Natural killer cell (primary cell): Measurements from ENCODE around the gene SLC38A3. TPM values are rescaled to one million over a fixed set of nuclear protein-coding genes. Genes with fewer than 3 reads are reported as not detected.

ENCODE experiments used
- ATAC-seq, 3 donors: fragments of 150-1000 bp in 2 of 3; fragments of 200-7000 bp in 1 of 3; cut with Tn5 transposase; 1 replicate in 1 of 3; 2 replicates in 2 of 3; pipeline ENCODE4 v1.10.0; 2021; ENCODE audit warnings: mild to moderate bottlenecking in 2 of 3, moderate library complexity in 2 of 3
- DNase-seq, 2 donors: peaks; one replicate each; pipeline versions ENCODE4 v3.0.0 to v3.0.0-alpha.2; 2013 to 2021; ENCODE audit warnings: mixed read lengths in 1 of 2
- H3K27ac ChIP-seq: one replicate; pipeline ENCODE4 v1.5.1; 2013; ENCODE audit warnings: mild to moderate bottlenecking, low read length
- H3K27me3 ChIP-seq: one replicate; pipeline ENCODE4 v1.6.1; 2013; ENCODE audit warnings: low read length; ENCODE audit not compliant: control insufficient read depth, insufficient read depth
- H3K36me3 ChIP-seq: one replicate; pipeline ENCODE4 v1.6.1; 2013; ENCODE audit warnings: low read length; ENCODE audit not compliant: control insufficient read depth, insufficient read depth
- H3K4me1 ChIP-seq: one replicate; pipeline ENCODE4 v1.6.1; 2013; ENCODE audit warnings: low read length; ENCODE audit not compliant: control insufficient read depth, insufficient read depth
- H3K4me3 ChIP-seq: one replicate; pipeline ENCODE4 v1.5.1; 2013; ENCODE audit warnings: low read length
- H3K9me3 ChIP-seq: one replicate; pipeline ENCODE4 v1.6.1; 2013; ENCODE audit warnings: low read length; ENCODE audit not compliant: control insufficient read depth, insufficient read depth
- H3K27ac Mint-ChIP-seq, 2 donors: one replicate each; pipeline ENCODE4 v1.8.0; 2022; ENCODE audit warnings: mild to moderate bottlenecking in 2 of 2, mixed read lengths in 2 of 2, moderate library complexity in 1 of 2
- H3K27me3 Mint-ChIP-seq, 2 donors: one replicate each; pipeline ENCODE4 v1.8.0; 2022; ENCODE audit warnings: low read depth in 2 of 2, mixed read lengths in 2 of 2
- H3K36me3 Mint-ChIP-seq: one replicate; pipeline ENCODE4 v1.8.0; 2022; ENCODE audit warnings: mixed read lengths
- H3K4me1 Mint-ChIP-seq, 2 donors: one replicate each; pipeline ENCODE4 v1.8.0; 2022; ENCODE audit warnings: mixed read lengths in 2 of 2
- H3K4me3 Mint-ChIP-seq: one replicate; pipeline ENCODE4 v1.8.0; 2022; ENCODE audit warnings: mild to moderate bottlenecking, moderate library complexity, mixed read lengths
- H3K9me3 Mint-ChIP-seq, 2 donors: one replicate each; pipeline ENCODE4 v1.8.0; 2022; ENCODE audit warnings: mixed read lengths in 2 of 2
- WGBS: methylation state at CpG from one replicate; pipeline ENCODE4 v1.1.7; 2013; ENCODE audit warnings: missing lambda C conversion rate; ENCODE audit not compliant: insufficient coverage; 5-methylcytosine and 5-hydroxymethylcytosine counted together
- intact Hi-C: fragments of 100-400 bp; cut with micrococcal nuclease; formaldehyde crosslinking; loops from one replicate; pipeline ENCODE4 v1.14.2; 2022
- total RNA-seq, 4 donors: library from RNA; stranded (reverse); fragments of 120-200 nt in 1 of 4; gene quantifications; one replicate each; pipeline versions ENCODE4 v1.2.3 to v1.2.4, GENCODE V29; 2013 to 2022
- TF ChIP-seq, protein P1 (sequence below): fragments of 200-600 bp; IDR thresholded peaks from one replicate; pipeline ENCODE4 v1.8.0; 2022; ENCODE audit warnings: antibody characterized with exemption

The SLC38A3 gene
- total RNA-seq, 3 donors from 2014 or later (not counting 1 experiment from before 2014, with no cell fraction given) = 0.82 TPM; not detected in 2

GRCh38 chr3:50181985-50182384, 23.1 kb upstream of the SLC38A3 start:
- ATAC-seq = no peak
- WGBS = 90% methylated on average over 5 of the region's 5 CpGs
- Mint-ChIP-seq H3K27ac (no peak overlapping the region), H3K4me1 (no peaks in the 10 kb centered on the region), H3K27me3 (no peaks in the 10 kb centered on the region), H3K4me3 (no peak overlapping the region), H3K36me3 (no peaks in the 10 kb centered on the region), H3K9me3 (no peaks in the 10 kb centered on the region)
- no peaks in the 10 kb centered on the region for H3K4me1 ChIP-seq
- H3K4me3 ChIP-seq = no peak overlapping the region
- TF ChIP-seq, protein P1, sequence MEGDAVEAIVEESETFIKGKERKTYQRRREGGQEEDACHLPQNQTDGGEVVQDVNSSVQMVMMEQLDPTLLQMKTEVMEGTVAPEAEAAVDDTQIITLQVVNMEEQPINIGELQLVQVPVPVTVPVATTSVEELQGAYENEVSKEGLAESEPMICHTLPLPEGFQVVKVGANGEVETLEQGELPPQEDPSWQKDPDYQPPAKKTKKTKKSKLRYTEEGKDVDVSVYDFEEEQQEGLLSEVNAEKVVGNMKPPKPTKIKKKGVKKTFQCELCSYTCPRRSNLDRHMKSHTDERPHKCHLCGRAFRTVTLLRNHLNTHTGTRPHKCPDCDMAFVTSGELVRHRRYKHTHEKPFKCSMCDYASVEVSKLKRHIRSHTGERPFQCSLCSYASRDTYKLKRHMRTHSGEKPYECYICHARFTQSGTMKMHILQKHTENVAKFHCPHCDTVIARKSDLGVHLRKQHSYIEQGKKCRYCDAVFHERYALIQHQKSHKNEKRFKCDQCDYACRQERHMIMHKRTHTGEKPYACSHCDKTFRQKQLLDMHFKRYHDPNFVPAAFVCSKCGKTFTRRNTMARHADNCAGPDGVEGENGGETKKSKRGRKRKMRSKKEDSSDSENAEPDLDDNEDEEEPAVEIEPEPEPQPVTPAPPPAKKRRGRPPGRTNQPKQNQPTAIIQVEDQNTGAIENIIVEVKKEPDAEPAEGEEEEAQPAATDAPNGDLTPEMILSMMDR = no peak
- DNase-seq = no peak
- no peaks in the 10 kb centered on the region for H3K9me3 ChIP-seq
- no peak overlapping the region for H3K27ac ChIP-seq
- no peaks in the 10 kb centered on the region for H3K36me3 ChIP-seq
- no peaks in the 10 kb centered on the region for H3K27me3 ChIP-seq
- intact Hi-C loops = no loop called here

GRCh38 chr3:50182533-50183099, 22.5 kb upstream of the SLC38A3 start:
- no peak overlapping the region for H3K27ac Mint-ChIP-seq
- no peaks in the 10 kb centered on the region for H3K9me3 ChIP-seq
- no peaks in the 10 kb centered on the region for H3K27me3 Mint-ChIP-seq
- WGBS = 94% methylated on average over 26 of the region's 26 CpGs
- H3K4me1 Mint-ChIP-seq = no peaks in the 10 kb centered on the region
- ATAC-seq = no peak
- no peaks in the 10 kb centered on the region for H3K27me3 ChIP-seq
- no peak for DNase-seq
- no peak overlapping the region for H3K4me3 ChIP-seq
- H3K4me3 Mint-ChIP-seq = no peak overlapping the region
- H3K27ac ChIP-seq = no peak overlapping the region
- intact Hi-C loops = no loop called here
- TF ChIP-seq, protein P1 = no peak
- no peaks in the 10 kb centered on the region for H3K36me3 Mint-ChIP-seq
- no peaks in the 10 kb centered on the region for H3K36me3 ChIP-seq
- H3K4me1 ChIP-seq = no peaks in the 10 kb centered on the region
- no peaks in the 10 kb centered on the region for H3K9me3 Mint-ChIP-seq

- 87% methylated on average over 6 of the region's 6 CpGs for WGBS
- ATAC-seq = no peak
- H3K27ac Mint-ChIP-seq = no peak overlapping the region
Measured at GRCh38 chr3:50183755-50184154, 21.3 kb upstream of the SLC38A3 start.

More at GRCh38 chr3:50183755-50184154, 21.3 kb upstream of the SLC38A3 start:
- Histone ChIP-seq H3K36me3 (no peaks in the 10 kb centered on the region), H3K27me3 (no peaks in the 10 kb centered on the region), H3K27ac (no peak overlapping the region), H3K4me3 (no peak overlapping the region), H3K4me1 (no peaks in the 10 kb centered on the region), H3K9me3 (no peaks in the 10 kb centered on the region)
- Mint-ChIP-seq H3K4me1 (no peaks in the 10 kb centered on the region), H3K36me3 (no peaks in the 10 kb centered on the region), H3K4me3 (no peak overlapping the region), H3K9me3 (no peaks in the 10 kb centered on the region), H3K27me3 (no peaks in the 10 kb centered on the region)
- intact Hi-C loops = no loop called here
- no peak for DNase-seq
- TF ChIP-seq, protein P1 = no peak
